Kidney epithelial cell (primary cell): ENCODE data around the gene DSCAML1. TPM values are rescaled to one million over a fixed set of nuclear protein-coding genes. Genes with fewer than 3 reads are reported as not detected.

Source experiments
- DNase-seq: peaks from one replicate; pipeline ENCODE4 v3.0.0-alpha.2; 2010; ENCODE audit warnings: low read depth
- H3K27me3 ChIP-seq: 2 replicates; pipeline ENCODE4 v1.6.0; 2011; ENCODE audit warnings: low read length; ENCODE audit not compliant: control insufficient read depth, insufficient read depth
- H3K36me3 ChIP-seq: 2 replicates; pipeline ENCODE4 v1.5.1; 2011; ENCODE audit warnings: low read length; ENCODE audit not compliant: control insufficient read depth, insufficient read depth
- H3K4me3 ChIP-seq: 2 replicates; pipeline ENCODE4 v1.5.1; 2011; ENCODE audit warnings: low read depth, mild to moderate bottlenecking, control low read depth, low read length
- CTCF ChIP-seq: IDR thresholded peaks from 2 replicates; pipeline ENCODE4 v1.5.1; 2011; ENCODE audit warnings: mild to moderate bottlenecking, moderate library complexity, low read length, control low read depth, inconsistent platforms; ENCODE audit not compliant: insufficient read depth, poor library complexity, severe bottlenecking
- total RNA-seq: library from RNA; depleted of rRNA; stranded (reverse); fragments of >200 nt; gene quantifications from 2 replicates; pipeline ENCODE4 v1.2.3, GENCODE V29; 2015

The DSCAML1 gene
- total RNA-seq, 1 donor from 2014 or later, result 3.1 TPM

GRCh38 chr11:117711331-117711730, 85.7 kb downstream of the DSCAML1 start:
- no peak for DNase-seq
- Histone ChIP-seq H3K4me3 (no peak overlapping the region), H3K27me3 (peaks cover 35% of the 10 kb centered on the region), H3K36me3 (no peaks in the 10 kb centered on the region)
- TF ChIP-seq CTCF, result no peak

GRCh38 chr11:117710211-117710610, 86.8 kb downstream of the DSCAML1 start:
- Histone ChIP-seq H3K4me3 (no peak overlapping the region), H3K27me3 (peaks cover 37% of the 10 kb centered on the region), H3K36me3 (no peaks in the 10 kb centered on the region)
- DNase-seq, result no peak
- TF ChIP-seq CTCF, result no peak

GRCh38 chr11:117706322-117706814, 90.6 kb downstream of the DSCAML1 start:
- no peaks in the 10 kb centered on the region for H3K36me3 ChIP-seq
- no peak for DNase-seq
- peaks cover 27% of the 10 kb centered on the region for H3K27me3 ChIP-seq
- TF ChIP-seq CTCF, result no peak
- no peak overlapping the region for H3K4me3 ChIP-seq

GRCh38 chr11:117705866-117706265, 91.2 kb downstream of the DSCAML1 start:
- Histone ChIP-seq H3K27me3 (peaks cover 22% of the 10 kb centered on the region), H3K36me3 (no peaks in the 10 kb centered on the region), H3K4me3 (no peak overlapping the region)
- DNase-seq, result no peak
- no peak for TF ChIP-seq CTCF

GRCh38 chr11:117704395-117705100, 92.5 kb downstream of the DSCAML1 start:
- TF ChIP-seq CTCF, result no peak
- H3K36me3 ChIP-seq, result no peaks in the 10 kb centered on the region
- peaks cover 14% of the 10 kb centered on the region for H3K27me3 ChIP-seq
- no peak for DNase-seq
- H3K4me3 ChIP-seq, result no peak overlapping the region
